HepG2 (cell line): ENCODE results near the gene GNG10. TPM values are rescaled to one million over a fixed set of nuclear protein-coding genes. Genes with fewer than 3 reads are reported as not detected.

Source experiments
- ERF ChIP-seq: IDR thresholded peaks from 2 replicates; pipeline ENCODE4 v1.6.1; 2018; ENCODE audit warnings: missing biosample characterization, missing genetic modification reagents
- GLI4 ChIP-seq: sonication (generic); formaldehyde crosslinking; IDR thresholded peaks from 2 replicates; pipeline ENCODE4 v1.5.1; 2020; ENCODE audit warnings: missing genetic modification reagents, mild to moderate bottlenecking, moderate library complexity, borderline replicate concordance
- KIAA2018 ChIP-seq: sonication (generic); formaldehyde crosslinking; IDR thresholded peaks from 2 replicates; pipeline ENCODE4 v1.5.0; 2020; ENCODE audit warnings: mild to moderate bottlenecking, missing genetic modification reagents, borderline replicate concordance
- POLR2A ChIP-seq, 2 experiments: IDR thresholded peaks; 2 replicates each; pipeline ENCODE4 v1.6.1; 2011; ENCODE audit warnings: low read depth in 2 of 2, low read length in 2 of 2, mild to moderate bottlenecking in 1 of 2, moderate library complexity in 1 of 2; ENCODE audit not compliant: insufficient read depth in 1 of 2
- PRMT3 ChIP-seq: sonication (generic); formaldehyde crosslinking; IDR thresholded peaks from 2 replicates; pipeline ENCODE4 v1.8.1; 2022; ENCODE audit warnings: low read depth, mild to moderate bottlenecking, moderate library complexity, missing genetic modification reagents, borderline replicate concordance
- YEATS4 ChIP-seq: sonication (generic); formaldehyde crosslinking; IDR thresholded peaks from 2 replicates; pipeline ENCODE4 v1.4.0; 2020; ENCODE audit warnings: missing genetic modification reagents, borderline replicate concordance
- ZHX2 ChIP-seq, 2 experiments: sonication (generic) in 1 of 2; formaldehyde crosslinking in 1 of 2; IDR thresholded peaks; 2 replicates each; pipeline versions ENCODE4 v1.6.1 to v1.9.0; 2014 to 2022; ENCODE audit warnings: antibody characterized with exemption in 1 of 2, borderline replicate concordance in 1 of 2, inconsistent platforms in 1 of 2, low read depth in 1 of 2, missing genetic modification reagents in 1 of 2
- ZNF446 ChIP-seq: sonication (generic); formaldehyde crosslinking; IDR thresholded peaks from 2 replicates; pipeline ENCODE4 v1.5.0; 2020; ENCODE audit warnings: mild to moderate bottlenecking, missing genetic modification reagents
- ZNF605 ChIP-seq: sonication (generic); formaldehyde crosslinking; IDR thresholded peaks from 2 replicates; pipeline ENCODE4 v1.8.0; 2022; ENCODE audit warnings: mild to moderate bottlenecking, missing genetic modification reagents
- ZNF629 ChIP-seq: sonication (generic); formaldehyde crosslinking; conservative IDR thresholded peaks from 2 replicates; pipeline ENCODE4 v1.5.0; 2020; ENCODE audit warnings: missing genetic modification reagents
- polyA plus RNA-seq, 8 experiments: library from polyadenylated mRNA; depleted of rRNA in 3 of 8; stranded (reverse) in 7 of 8; unstranded in 1 of 8; fragments of >200 nt; fragmentation: Illumina TruSeq in 4 of 8; extraction: Trizol in 4 of 8; gene quantifications; 2 replicates each; pipeline versions ENCODE4 v1.2.1 to v1.2.3, GENCODE V29; 2011 to 2016; ENCODE audit warnings: low read depth in 4 of 8, missing spikeins in 1 of 8, mixed read lengths in 1 of 8; ENCODE audit not compliant: insufficient read depth in 1 of 8
- total RNA-seq, 5 experiments: library from RNA; depleted of rRNA; stranded (reverse); fragments of >200 nt; fragmentation: Illumina TruSeq; extraction: Trizol; gene quantifications; 2 replicates each; pipeline ENCODE4 v1.2.3, GENCODE V29; 2016; ENCODE audit warnings: low read depth in 1 of 5

GNG10 gene
- total and polyA plus RNA-seq, 2 of the 13 experiments (the other 11 are each of a cell fraction or from before 2014, with no cell fraction given): 29.8 to 32.4 TPM

- TF ChIP-seq ZHX2 (IDR thresholded peaks at IDR 0.05; ENCODE audit: low read depth): no peak; the same call in 1 of the 2 replicates
- peak; percentile 65; the same call in 1 of the 2 replicates for TF ChIP-seq ZHX2 (CRISPR knock-in tag; IDR thresholded peaks at IDR 0.05; ENCODE audit: borderline replicate concordance)
- no peak for TF ChIP-seq KIAA2018
- TF ChIP-seq GLI4 (CRISPR knock-in tag): no peak; the same call in 1 of the 2 replicates
- peak; percentile 74; the same call in 1 of the 2 replicates for TF ChIP-seq PRMT3
- TF ChIP-seq ZNF629 (CRISPR knock-in tag): no peak; the same call in 1 of the 2 replicates
- peak; percentile 85 for TF ChIP-seq ERF (CRISPR knock-in tag)
- peak; percentile 94 for TF ChIP-seq YEATS4
- peak; percentile 76 for TF ChIP-seq ZNF446 (CRISPR knock-in tag)
- no peak; the same call in 1 of the 2 replicates for TF ChIP-seq ZNF605 (CRISPR knock-in tag)
- TF ChIP-seq POLR2A (IDR thresholded peaks at IDR 0.05; ENCODE audit: insufficient read depth in 1 of 2, low read depth in 2 of 2, low read length in 2 of 2): peak; percentile 99 to 100
These were observed 30.0 kb upstream of the GNG10 start, which contains the start of gene DNAJC25 (continued) for GRCh38 chr9:111631214-111631971.
